GM21360 (cell line): ENCODE results near the gene UBE2S.
A peak's percentile ranks its signal among the peaks of the same experiment; 100 is the strongest.
"Not testable (repeated sequence)": the region's sequence is repeated elsewhere in the genome, so short reads cannot be mapped to it uniquely, and the experiment has no call there.

Experiments
- ATAC-seq: cut with Tn5 transposase; IDR thresholded peaks from one replicate; pipeline ENCODE4 v1.9.1; 2021; ENCODE audit warnings: mild to moderate bottlenecking, moderate library complexity; ENCODE audit not compliant: unreplicated experiment

UBE2S gene

DNA sequence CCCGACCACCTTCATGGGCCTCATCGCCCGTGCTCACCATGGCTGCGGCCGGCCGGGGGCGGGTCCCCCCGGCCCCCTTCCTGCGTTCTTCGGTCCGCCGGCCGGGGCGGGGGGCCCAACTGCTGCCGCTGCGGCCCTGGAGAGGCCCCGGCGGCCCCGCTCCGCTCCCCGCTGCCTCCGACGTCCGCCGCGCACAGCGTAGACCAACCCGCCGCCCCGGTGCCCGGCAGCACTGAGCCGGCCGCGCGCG, at the start of gene UBE2S:
UBE2S (minus strand) TSS at position 239 of the 250 bp plus-strand sequence; CDS start at position 40, 199 bp downstream.
- ATAC-seq = peak; percentile 59

DNA sequence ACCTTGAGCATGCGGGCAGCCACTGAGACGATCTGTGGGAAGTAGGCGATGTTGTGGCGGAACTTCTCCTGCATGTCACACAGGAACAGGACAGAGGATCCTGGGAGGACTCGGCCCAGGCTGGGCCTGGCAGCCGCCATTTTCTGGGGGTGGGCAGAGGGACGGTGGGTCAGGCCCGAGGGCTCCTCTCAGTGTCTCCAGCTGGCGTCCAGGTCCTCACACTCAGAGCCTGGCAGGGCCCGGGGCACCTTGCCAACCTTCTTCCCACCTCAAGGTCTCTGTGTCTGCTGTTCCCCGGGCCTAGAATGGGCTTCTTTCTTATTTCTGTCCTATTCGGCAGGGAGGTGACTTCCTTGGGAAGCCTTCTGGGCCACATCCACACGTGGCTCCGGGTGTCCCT, 48.8 kb upstream of the UBE2S start:
- no peak for ATAC-seq

DNA sequence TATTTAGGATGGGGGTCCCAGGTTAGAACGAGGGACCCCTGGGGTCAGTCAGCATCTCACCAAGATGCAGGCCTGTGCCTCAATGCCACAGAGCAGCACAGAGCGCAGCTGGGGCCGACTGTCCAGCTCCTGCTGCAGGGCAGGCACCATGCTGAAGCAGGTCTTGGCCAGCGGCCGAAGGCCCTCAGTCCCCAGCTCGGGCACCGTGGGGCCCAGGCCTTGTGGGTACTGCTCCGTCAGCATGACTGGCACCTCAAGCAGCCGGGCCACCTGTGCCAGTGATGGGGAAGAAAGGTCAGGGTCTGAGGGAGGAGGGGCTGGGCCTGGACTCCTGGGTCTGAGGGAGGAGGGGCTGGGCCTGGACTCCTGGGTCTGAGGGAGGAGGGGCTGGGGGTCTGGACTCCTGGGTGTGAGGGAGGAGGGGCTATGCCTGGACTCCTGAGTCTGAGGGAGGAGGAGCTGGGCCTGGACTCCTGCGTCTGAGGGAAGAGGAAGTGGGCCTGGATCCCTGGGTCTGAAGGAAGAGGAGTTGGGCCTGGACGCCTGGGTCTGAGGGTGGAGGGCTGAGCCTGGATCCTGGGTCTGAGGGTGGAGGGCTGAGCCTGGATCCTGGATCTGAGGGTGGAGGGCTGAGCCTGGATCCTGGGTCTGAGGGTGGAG, 48.1 kb upstream of the UBE2S start:
- no peak for ATAC-seq

DNA sequence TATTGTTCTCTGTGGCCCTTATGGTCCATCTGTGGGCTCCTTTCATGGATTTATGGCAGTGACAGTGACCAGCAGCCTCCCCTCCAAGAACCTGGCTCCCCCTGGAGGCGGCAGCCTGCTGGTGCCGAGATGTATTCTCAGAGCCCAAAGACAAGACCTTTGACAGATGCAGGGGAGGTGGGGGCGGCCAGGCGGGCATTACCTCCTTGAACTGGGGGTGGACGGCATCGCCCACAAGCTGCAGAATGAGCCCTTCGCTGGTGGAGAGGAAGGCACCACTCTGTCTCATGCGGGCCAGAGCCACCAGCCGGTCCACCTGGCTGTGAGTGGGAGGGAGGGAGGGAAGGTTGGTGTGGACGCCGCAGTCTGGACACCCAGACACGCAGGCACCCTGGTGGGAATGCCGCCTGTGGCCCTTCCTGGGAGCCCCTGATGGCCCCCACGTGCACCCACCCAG, 47.2 kb upstream of the UBE2S start:
- no peak for ATAC-seq

DNA sequence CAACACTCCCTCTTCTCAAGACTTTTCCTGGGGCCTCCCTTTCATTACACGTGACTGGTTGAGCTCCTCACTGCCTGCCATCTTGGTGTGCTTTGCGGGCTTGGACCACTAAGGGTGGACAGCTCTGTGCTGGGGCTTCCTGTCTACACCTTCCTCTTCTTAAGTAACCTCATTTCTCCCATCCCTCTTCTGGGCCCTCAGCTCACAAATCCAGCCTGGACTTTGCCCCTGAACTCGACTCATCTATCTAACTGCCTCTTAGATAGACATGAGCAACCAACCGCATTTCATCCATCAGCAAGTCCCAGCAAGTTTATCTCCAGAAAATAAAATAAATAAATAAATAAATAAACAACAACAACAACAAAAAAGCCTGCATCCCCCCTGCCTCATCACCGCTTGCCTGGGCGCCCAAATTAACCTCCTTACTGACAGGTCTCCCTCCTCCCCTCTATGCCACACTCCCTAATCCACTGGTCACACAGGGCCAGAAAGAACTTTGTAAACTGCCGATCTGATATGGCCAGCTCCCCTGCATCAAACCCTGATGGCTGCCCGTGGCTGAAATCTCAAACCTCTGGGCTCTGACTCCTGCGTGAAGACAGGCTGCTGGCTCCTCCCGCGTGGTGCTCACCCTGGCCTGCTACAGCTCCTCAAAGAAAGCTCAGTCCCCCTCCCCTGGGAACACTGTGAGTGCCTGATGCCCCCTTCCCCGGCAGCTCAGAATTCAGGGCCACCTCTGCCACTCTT, 46.1 kb upstream of the UBE2S start:
- no peak for ATAC-seq

DNA sequence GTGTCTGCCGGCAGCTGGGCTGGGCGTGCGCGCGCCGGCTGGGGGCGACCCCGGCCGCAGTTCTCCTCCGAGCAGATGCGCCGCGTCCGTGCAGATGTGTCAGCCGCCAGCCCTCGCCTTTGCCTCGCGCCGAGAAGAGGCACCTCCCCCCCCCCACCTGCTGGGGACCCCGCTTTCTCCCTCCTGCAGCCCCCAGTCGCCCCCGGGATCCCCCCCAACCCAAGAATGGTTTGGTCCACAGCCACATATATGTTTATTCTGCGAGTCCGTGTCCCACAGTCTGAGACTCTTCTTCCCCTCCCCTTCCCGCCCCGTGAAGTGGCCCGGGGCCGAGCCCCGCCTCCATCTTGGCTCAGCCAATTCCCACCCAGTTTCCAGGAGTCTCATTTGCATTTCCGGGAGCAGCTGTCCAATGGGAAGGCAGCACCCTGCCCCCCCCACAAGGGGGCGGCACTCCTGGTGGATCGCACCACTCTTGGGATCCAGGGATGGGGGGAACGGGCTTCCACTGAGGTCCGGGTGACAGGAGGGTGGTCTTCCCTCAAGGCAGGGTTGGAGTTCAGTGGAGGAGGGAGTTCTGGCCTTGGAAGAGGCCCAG, 45.3 kb upstream of the UBE2S start:
- no peak for ATAC-seq

DNA sequence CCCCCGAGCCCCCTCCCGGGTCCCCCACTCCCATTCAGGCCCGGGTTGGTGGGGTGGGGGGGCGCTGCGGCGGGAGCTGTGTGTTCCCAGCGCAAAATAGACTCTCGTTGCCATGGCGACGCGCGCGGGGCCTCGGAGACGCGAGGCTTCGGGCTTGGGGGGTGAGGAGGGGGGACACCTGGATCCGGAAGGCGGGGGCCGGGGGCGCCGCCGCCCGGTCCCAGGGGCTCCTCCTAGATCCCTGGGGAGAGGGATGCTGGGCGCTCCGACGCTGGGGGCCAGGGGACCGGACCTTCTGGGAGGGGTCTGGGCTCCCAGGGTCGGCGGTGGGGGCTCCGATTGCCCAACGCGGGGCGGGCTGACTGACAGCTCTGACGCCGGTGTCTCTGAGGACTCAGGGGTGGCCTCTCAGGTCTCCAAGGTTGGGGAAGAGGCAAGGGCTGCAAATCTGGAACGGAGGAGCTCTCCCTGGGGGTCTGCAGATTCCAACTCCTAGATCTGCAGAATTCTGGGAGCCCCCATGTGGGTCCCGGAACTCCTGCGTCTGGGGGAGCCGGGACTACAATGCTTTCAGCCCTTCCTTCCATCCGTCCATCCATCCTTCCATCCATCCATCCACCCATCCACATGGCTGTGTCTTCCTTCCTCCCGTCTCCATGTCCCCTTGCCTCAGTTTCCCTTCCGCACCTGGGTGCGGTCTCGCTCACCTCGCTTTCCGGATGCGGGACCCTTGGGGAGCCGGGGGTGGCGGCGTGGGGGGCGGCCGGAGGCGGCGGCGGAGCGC, 44.6 kb upstream of the UBE2S start:
- ATAC-seq = no peak

DNA sequence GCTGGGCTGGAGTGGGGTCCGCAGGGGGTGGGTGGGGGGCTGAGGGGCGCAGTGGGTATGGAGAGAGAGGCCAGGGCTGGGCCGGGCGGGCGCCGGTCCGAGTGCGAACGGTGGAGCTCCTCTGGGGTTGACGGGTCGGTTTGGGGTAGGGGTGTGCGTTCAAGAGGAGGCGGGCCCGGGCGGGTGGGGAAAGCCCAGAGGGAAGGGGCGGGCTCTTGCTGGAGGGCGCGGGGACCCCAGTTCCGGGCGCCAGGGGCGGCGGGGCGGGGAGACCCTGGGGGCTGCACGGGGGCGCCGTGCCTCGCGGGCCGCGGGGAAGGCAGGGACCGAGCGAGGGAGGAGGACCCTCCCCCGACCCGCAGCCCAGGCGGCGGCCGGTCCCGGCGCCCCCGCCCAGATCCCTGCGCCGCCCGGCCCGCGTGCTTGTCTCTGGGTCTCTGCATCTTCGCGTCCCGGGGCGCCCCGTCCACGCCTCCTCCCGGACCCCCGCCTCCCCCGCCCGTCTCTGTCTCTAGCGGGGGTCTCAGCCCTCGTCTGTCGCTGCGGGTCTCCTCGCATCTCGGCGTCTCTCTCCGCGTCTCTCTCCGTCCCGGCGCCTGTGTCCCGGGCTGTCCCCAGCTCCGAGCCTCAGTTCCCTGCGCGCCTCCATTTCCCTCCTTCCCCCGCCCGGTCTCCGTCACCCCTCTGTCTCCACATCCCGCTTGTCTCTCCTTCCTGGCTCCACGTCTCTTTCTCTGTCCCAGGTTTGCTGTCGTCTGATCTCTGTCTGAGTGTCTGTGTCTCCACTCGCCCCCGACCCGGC, 43.8 kb upstream of the UBE2S start:
- ATAC-seq = no peak

DNA sequence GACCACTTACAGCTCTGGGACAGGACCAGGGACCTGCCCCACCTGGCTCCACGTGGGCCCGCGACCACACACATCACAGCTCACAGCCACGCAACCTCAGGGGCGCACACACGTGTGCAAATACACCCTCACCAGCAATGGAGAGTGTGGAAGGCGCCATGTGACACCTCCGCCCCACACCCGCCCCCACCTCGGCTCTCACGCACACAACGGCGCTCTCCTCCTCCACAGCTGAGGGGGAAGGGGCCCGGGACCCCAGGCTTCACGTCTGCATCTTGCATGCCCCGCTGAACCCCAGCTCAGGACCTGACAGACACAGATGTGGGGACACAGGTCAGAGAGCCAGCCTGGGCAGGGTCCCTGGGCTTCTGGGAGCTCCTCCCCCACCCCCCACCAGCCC, 41.9 kb upstream of the UBE2S start:
- ATAC-seq = no peak

DNA sequence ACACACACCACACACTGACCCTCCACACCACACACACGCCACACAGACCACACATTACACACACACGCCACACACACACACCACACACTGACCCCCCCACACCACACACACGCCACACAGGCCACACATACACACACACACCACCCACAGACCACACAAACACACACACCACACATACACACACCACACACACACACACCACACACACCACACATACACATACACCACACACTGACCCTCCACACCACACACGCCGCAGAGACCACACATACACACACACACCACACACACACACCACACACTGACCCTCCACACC, 40.5 kb upstream of the UBE2S start:
- not testable (repeated sequence) for ATAC-seq

DNA sequence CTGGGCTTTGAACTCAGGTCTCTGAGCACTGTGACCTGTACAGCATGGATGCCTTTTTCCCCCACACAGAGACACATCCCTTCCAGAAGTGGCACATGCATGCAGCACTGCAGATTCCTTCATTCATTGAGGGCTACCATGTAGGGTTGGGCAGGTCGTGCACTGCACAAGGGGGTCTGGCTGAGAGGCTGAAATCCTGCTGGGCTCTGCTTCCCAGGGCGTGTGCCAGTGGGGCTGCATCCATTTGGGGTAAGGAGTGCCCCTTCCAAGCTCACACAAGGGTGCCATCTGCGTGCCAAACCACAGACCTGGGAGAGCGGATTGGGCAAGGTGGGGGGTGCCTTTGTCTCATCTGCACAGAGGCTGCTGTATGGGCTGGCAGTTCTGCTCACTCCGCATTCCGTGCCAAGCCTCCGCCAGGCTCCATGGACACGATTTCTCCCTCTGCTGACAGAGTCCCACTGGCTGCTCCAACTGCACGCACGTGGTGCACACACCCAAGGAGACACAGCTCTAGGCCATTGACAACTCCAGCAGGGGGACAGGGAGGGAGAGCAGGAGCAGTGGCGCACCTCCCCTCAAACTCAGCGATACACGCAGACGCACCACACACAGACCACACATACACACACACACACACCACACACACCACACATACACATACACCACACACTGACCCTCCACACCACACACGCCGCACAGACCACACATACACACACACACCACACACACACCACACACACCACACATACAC, 40.0 kb upstream of the UBE2S start:
- no peak for ATAC-seq

DNA sequence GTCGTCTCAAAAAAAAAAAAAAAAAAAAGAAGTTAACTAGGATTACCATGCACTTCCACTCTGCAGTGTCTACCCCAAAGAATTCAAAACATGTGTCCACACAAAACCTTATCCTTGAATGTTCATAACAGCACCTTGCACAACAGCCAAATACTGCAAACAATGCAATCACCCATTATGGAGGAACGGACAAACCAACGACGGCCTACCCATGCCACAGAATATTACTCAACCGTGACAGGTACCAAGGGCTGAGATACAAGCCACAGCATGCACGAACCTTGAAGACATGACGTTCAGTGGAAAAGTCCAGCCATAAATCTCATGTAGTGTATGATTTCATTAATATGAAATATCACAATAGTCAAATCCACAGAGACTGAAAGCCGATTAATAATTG, 38.5 kb upstream of the UBE2S start:
- no peak for ATAC-seq

DNA sequence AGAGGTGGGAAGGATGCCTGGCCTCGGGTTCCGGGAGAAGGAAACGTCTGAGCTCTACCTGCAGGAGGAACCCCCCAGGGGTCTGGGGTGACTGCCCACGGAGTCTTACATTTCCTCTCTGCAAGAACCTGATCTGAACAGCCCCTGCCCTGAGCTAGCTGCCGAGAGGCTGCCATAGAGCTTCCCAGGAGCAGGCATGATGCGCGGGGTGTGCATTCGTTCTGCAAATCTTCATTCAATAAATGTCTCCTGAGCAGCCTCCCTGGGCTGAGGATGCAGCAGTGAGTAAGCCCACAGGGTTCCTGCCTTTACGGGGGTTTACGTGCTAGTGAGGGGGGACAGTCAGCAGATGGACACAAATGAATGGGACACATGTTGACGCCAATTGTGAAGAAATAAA, 37.1 kb upstream of the UBE2S start:
- no peak for ATAC-seq

DNA sequence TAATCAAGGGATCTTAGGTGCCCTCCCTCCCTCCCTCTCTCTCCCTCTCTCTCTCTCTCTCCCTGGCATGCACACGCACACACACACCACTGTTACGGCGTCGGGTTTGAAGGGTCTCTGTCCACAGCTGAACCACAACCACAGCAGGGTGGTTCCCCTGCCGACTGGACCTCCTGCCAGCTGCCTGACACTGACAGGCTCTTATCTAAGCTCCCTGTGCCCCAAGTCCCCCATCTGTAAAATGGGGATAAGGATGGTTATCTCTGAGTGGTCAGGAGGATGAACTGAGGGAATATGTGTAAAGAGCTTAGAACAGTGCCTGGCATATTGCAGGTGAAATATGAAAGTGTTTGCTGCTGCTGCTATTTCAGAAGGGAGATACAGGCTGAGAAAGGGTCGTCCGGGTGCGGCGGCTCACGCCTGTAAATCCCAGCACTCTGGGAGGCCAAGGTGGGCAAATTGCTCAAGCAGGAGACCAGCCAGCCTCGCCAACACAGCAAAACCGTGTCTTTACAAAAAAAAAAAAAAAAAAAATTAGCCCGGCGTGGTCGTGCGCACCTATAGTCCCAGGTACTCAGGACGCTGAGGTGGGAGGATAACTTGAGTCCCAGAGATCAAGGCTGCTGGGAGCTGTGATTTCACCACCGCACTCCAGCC, 36.4 kb upstream of the UBE2S start:
- no peak for ATAC-seq

DNA sequence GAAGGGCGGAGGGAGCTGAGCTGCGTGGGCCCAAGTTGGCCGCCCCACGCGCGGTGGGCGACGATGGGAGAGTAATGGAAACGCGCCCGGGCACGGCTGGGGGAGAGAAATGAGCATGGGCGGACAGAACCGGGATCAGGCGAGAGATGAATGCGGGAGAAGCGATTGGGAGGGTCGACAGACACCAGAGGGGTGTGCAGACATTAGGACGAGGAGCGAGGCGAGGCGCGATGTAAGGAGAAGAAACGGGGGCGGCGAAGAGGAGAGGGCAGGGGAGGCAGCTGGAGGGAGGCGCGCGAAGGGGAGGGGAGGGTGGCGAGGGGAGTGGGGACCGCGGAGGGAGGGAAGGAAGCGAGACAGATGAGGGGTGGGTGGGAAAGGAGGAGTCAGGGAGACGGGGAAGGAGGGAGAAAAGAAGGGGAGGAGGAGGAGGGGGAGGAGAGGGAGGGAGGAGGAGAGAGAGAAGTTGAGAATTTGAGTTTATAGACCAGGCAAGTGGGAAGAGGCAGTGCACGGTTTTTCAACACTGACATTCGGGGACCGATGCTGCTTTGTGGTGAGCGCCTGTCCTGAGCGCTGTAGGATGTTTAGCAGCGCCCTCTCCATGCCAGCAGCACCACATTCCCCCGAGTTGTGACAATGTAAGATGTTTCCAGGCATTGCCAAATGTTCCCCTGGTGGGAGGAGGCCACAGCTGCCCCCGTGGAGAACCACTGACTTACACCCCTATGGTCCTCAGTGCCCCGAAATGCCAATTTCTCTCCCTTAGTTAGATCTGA, 35.6 kb upstream of the UBE2S start, which contains the start of gene SHISA7:
SHISA7 (minus strand) TSS at position 256 of the 779 bp plus-strand sequence. CDS start 437 bp downstream, outside the sequence.
- no peak for ATAC-seq

DNA sequence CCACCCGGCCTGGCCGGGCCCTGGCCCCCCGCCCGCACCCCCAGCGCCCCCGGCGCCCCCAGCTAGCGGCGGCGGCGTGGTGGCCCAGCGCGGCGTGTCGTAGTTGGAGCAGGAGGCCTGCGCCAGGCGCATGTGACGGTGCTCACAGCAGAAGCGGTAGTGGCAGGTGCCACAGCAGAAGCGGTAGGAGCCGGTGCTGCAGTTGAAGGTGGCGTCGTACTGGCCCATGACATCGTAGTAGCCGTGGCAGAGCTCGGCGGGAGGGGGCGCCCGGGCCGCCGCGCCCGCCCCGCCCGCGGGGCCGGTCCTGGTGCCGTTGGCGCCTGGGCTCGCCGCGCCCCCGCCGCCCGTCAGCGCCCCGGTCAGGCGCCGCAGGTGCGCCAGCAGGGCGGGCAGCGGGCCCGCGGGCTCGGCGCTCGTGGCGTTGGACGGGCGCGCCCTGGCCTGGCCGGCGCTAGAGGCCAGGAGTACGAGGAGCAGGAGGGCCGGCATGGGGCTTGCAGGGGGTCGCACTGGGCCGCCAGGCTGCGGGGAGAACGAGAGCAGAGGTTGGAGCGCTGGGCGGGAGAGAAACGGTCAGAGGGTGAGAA, 34.9 kb upstream of the UBE2S start:
- ATAC-seq = no peak

DNA sequence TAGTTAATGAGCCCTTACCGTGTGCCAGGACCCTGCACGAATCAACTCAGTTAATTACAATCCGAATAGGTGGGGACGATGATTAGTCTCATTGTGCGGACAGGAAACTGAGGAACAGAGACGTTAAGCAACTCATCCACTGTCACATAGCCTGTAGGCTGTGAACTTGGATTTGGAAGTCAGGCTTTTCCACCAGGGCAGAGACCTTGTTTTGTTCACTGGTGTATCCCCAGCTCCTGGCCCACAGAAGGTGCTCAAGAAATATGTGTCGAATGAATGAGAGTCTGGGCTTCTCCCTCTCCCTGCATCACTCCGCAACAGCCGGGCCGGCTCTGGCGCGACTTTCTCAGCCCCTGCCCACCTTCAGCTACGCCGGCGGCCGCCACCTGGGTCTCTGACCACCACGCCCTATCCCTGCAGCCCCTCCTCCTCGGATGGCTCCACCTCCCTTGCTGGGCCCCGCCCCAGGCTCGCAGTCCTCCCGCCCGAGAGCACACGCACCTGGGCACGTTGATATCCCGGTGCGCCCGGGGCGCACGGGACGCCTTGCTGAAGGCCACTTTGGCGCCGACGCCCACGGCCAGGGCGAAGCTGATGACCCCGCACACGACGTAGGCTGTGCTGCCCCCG, 34.2 kb upstream of the UBE2S start:
- no peak for ATAC-seq

DNA sequence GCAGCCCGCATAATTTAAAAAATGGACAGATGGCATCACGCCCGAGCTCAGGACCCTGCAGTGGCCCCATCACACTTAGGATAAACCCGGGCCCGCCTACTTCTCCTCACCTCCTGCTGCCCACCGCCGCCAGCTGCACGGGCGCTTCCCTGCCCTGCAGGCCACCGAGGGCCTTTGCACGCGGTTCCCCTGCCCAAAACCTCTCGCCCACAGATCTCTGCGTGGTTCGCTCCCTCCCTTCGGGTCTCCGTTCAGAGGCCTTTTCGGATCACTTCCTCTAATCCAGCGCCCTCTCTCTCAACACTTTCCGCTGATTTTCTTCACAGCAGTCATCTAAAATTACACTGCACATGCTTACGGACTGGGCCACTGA, 33.7 kb upstream of the UBE2S start:
- ATAC-seq = no peak
